Measurements from ENCODE around the gene DNAAF8.

The DNAAF8 gene

GRCh38 chr16:4734063-4734729 lies at the start of gene DNAAF8, which contains the start of gene ANKS3:
DNAAF8 (plus strand) TSS chr16:4734537; CDS start chr16:4736515, 1,978 bp downstream.
ANKS3 (minus strand) TSS chr16:4734271; CDS start chr16:4730149, 4,122 bp downstream.
- peak; percentile 89 for DNase-seq (ENCODE audit: low spot score)

- DNase-seq (ENCODE audit: low spot score) = no peak
Measured at GRCh38 chr16:4684763-4685162, 49.6 kb upstream of the DNAAF8 start.

GRCh38 chr16:4685292-4685691 lies 49.0 kb upstream of the DNAAF8 start:
- DNase-seq (ENCODE audit: low spot score) = no peak

GRCh38 chr16:4685776-4686496 lies 48.4 kb upstream of the DNAAF8 start:
- no peak for DNase-seq (ENCODE audit: low spot score)

GRCh38 chr16:4686497-4687210 lies 47.7 kb upstream of the DNAAF8 start:
- no peak for DNase-seq (ENCODE audit: low spot score)

- no peak for DNase-seq (ENCODE audit: low spot score)
Measured at GRCh38 chr16:4687416-4687815, 46.9 kb upstream of the DNAAF8 start.

GRCh38 chr16:4687946-4688673 lies 46.2 kb upstream of the DNAAF8 start:
- no peak for DNase-seq (ENCODE audit: low spot score)

GRCh38 chr16:4688674-4689045 lies 45.7 kb upstream of the DNAAF8 start:
- no peak for DNase-seq (ENCODE audit: low spot score)

GRCh38 chr16:4689091-4689671 lies 45.2 kb upstream of the DNAAF8 start:
- no peak for DNase-seq (ENCODE audit: low spot score)

GRCh38 chr16:4689864-4690704 lies 44.3 kb upstream of the DNAAF8 start:
- no peak for DNase-seq (ENCODE audit: low spot score)

GRCh38 chr16:4690946-4691665 lies 43.2 kb upstream of the DNAAF8 start:
- no peak for DNase-seq (ENCODE audit: low spot score)

GRCh38 chr16:4691666-4692412 lies 42.5 kb upstream of the DNAAF8 start:
- DNase-seq (ENCODE audit: low spot score) = no peak

GRCh38 chr16:4692460-4693295 lies 41.7 kb upstream of the DNAAF8 start:
- peak; percentile 25 for DNase-seq (ENCODE audit: low spot score)

GRCh38 chr16:4693296-4693955 lies 40.9 kb upstream of the DNAAF8 start, which contains the start of gene NUDT16L1:
NUDT16L1 (plus strand) TSS chr16:4693562; CDS start chr16:4693727, 165 bp downstream.
- peak; percentile 97 for DNase-seq (ENCODE audit: low spot score)

- peak; percentile 53 for DNase-seq (ENCODE audit: low spot score)
Measured at GRCh38 chr16:4693956-4694641, 40.2 kb upstream of the DNAAF8 start.

GRCh38 chr16:4694642-4695451 lies 39.5 kb upstream of the DNAAF8 start:
- DNase-seq (ENCODE audit: low spot score) = no peak

Measured in NAMALWA (cell line).